Colonic mucosa (tissue), 4 donors: ENCODE measurements around the gene ANGPTL8. TPM values are rescaled to one million over a fixed set of nuclear protein-coding genes. Genes with fewer than 3 reads are reported as not detected.

ENCODE experiments used
- DNase-seq: peaks from one replicate; pipeline ENCODE4 v3.0.0-alpha.2; 2020
- H3K27ac ChIP-seq: fragments of 200-600 bp; one replicate; pipeline ENCODE4 v1.8.0; 2021
- H3K27me3 ChIP-seq: fragments of 200-600 bp; one replicate; pipeline ENCODE4 v1.8.0; 2021
- H3K36me3 ChIP-seq: fragments of 200-600 bp; one replicate; pipeline ENCODE4 v1.8.0; 2021
- H3K4me1 ChIP-seq: fragments of 200-600 bp; one replicate; pipeline ENCODE4 v1.8.0; 2021; ENCODE audit warnings: mild to moderate bottlenecking
- H3K4me3 ChIP-seq: fragments of 200-600 bp; one replicate; pipeline ENCODE4 v1.8.0; 2021
- H3K9ac ChIP-seq, 2 donors: one replicate each; pipeline ENCODE4 v1.7.0; 2013; ENCODE audit warnings: control low read depth in 2 of 2, low read depth in 2 of 2, low read length in 2 of 2
- H3K9me3 ChIP-seq: fragments of 200-600 bp; one replicate; pipeline ENCODE4 v1.8.0; 2021
- CTCF ChIP-seq: fragments of 200-600 bp; IDR thresholded peaks from one replicate; pipeline ENCODE4 v1.8.0; 2022; ENCODE audit warnings: antibody characterized with exemption, mild to moderate bottlenecking
- intact Hi-C: fragments of 100-400 bp; cut with DNase I; formaldehyde crosslinking; loops from one replicate; pipeline ENCODE4 v1.14.1; 2022
- total RNA-seq, 2 donors: library from RNA; stranded (reverse); fragmentation: NEBNext Ultra II Directional in 1 of 2; extraction: Animal tissue kit (Norgen Biotek cat#: 25700) in 1 of 2; gene quantifications; one replicate each; pipeline ENCODE4 v1.2.1, GENCODE V29; 2021
- donor health status: healthy.
- donor health status: DM: no; HTN: no; CAD: no.
- donor health status: DM: no; HTN: no; CAD: no.

Gene ANGPTL8
- total RNA-seq, 2 donors from 2014 or later, result not detected

- intact Hi-C loops, result loop anchor here (2.0 kb wide), 1 partner anchor 169 kb away; no protein-coding TSS in a partner anchor
- no peak for DNase-seq
- Histone ChIP-seq H3K4me1 (no peaks in the 10 kb centered on the region), H3K36me3 (no peaks in the 10 kb centered on the region), H3K9me3 (no peaks in the 10 kb centered on the region), H3K9ac (no peak overlapping the region), H3K27me3 (no peaks in the 10 kb centered on the region), H3K27ac (no peak overlapping the region), H3K4me3 (no peak overlapping the region)
- TF ChIP-seq CTCF, result no peak
These were observed 33.4 kb upstream of the ANGPTL8 start for GRCh38 chr19:11205939-11206570.

GRCh38 chr19:11208561-11209471 is 30.6 kb upstream of the ANGPTL8 start:
- no peak for TF ChIP-seq CTCF
- Histone ChIP-seq H3K4me3 (no peak overlapping the region), H3K9ac (no peak overlapping the region), H3K4me1 (no peaks in the 10 kb centered on the region), H3K9me3 (no peaks in the 10 kb centered on the region), H3K27me3 (no peaks in the 10 kb centered on the region), H3K27ac (no peak overlapping the region), H3K36me3 (no peaks in the 10 kb centered on the region)
- intact Hi-C loops, result no loop called here
- no peak for DNase-seq

- Histone ChIP-seq H3K9ac (no peak overlapping the region), H3K27ac (no peak overlapping the region), H3K4me1 (no peaks in the 10 kb centered on the region), H3K27me3 (no peaks in the 10 kb centered on the region), H3K4me3 (no peak overlapping the region), H3K36me3 (no peaks in the 10 kb centered on the region), H3K9me3 (no peaks in the 10 kb centered on the region)
- intact Hi-C loops, result no loop called here
- TF ChIP-seq CTCF, result no peak
- no peak for DNase-seq
These were observed 29.4 kb upstream of the ANGPTL8 start for GRCh38 chr19:11209839-11210655.

DNA sequence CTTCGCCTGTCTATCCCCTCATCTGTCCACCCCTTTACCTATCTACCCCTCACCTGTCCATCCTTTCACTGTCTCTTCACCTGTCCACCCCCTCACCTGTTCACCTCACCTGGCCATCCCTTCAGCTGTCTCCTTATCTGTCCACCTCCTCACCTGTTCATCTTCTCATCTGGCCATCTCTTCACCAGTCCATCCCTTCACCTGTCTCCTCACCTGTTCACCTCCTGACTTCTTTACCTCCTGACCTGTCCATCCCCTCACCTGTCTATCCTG is 28.8 kb upstream of the ANGPTL8 start:
- H3K27me3 ChIP-seq, result no peaks in the 10 kb centered on the region
- no peaks in the 10 kb centered on the region for H3K36me3 ChIP-seq
- DNase-seq, result no peak
- intact Hi-C loops, result no loop called here
- H3K27ac ChIP-seq, result no peak overlapping the region
- H3K9me3 ChIP-seq, result no peaks in the 10 kb centered on the region
- H3K4me3 ChIP-seq, result no peak overlapping the region
- TF ChIP-seq CTCF, result no peak
- no peak overlapping the region for H3K9ac ChIP-seq
- no peaks in the 10 kb centered on the region for H3K4me1 ChIP-seq

DNA sequence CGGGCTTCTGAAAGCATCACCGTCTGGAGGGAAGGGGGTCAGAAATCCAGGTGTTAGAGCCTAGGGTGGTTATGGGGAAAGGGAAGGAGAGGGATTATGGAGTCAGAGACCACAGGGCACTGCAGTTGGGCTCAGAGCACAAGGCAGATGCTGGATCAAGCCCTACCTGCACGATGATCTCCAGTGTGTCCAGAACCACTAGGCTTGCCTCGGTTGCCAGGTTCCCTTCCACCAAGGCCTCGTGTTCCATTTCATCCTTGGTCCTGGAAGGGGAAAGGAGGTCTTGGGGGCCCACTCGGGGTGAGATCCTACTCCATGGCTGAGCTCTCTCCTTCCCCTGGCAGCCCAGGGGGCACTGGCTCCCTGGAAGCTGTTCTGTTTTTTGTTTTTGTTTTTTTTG is 25.0 kb upstream of the ANGPTL8 start:
- Histone ChIP-seq H3K27ac (no peak overlapping the region), H3K4me3 (no peak overlapping the region), H3K9ac (no peak overlapping the region), H3K36me3 (no peaks in the 10 kb centered on the region), H3K9me3 (no peaks in the 10 kb centered on the region), H3K4me1 (no peaks in the 10 kb centered on the region), H3K27me3 (no peaks in the 10 kb centered on the region)
- DNase-seq, result no peak
- intact Hi-C loops, result no loop called here
- TF ChIP-seq CTCF, result no peak
